NK-92 treated with Interleukin-12 subunit alpha and Interleukin-12 subunit beta, amount 100 ng/mL, for 24 hours (cell line): ENCODE data around the gene SPR.
A peak's percentile ranks its signal among the peaks of the same experiment; 100 is the strongest.

Source experiments
- DNase-seq: peaks from one replicate; lab custom pipeline; 2025; lab: John Stamatoyannopoulos, UW

Gene SPR

GRCh38 chr2:72887032-72887739 is at the start of gene SPR:
TSS of gene SPR (plus strand) at chr2:72887408. CDS start at chr2:72887433, 25 bp downstream.
- no peak for DNase-seq

- no peak for DNase-seq
Measured at GRCh38 chr2:72840066-72840465, 47.1 kb upstream of the SPR start.

GRCh38 chr2:72841462-72842125 is 45.6 kb upstream of the SPR start:
- no peak for DNase-seq

GRCh38 chr2:72843301-72843700 is 43.9 kb upstream of the SPR start:
- DNase-seq = no peak

GRCh38 chr2:72846171-72847095 is 40.8 kb upstream of the SPR start:
- DNase-seq = no peak

GRCh38 chr2:72847534-72848315 is 39.5 kb upstream of the SPR start:
- no peak for DNase-seq

GRCh38 chr2:72848436-72849137 is 38.6 kb upstream of the SPR start:
- no peak for DNase-seq

GRCh38 chr2:72849138-72849462 is 38.1 kb upstream of the SPR start:
- no peak for DNase-seq

- DNase-seq = no peak
Measured at GRCh38 chr2:72851333-72851732, 35.9 kb upstream of the SPR start.

- DNase-seq = no peak
Measured at GRCh38 chr2:72859831-72860262, 27.4 kb upstream of the SPR start.

- peak; percentile 68 for DNase-seq
Measured at GRCh38 chr2:72862239-72862988, 24.8 kb upstream of the SPR start.

- DNase-seq = no peak
Measured at GRCh38 chr2:72863046-72863445, 24.2 kb upstream of the SPR start.

- DNase-seq = no peak
Measured at GRCh38 chr2:72864500-72864899, 22.7 kb upstream of the SPR start.

GRCh38 chr2:72871060-72871459 is 16.1 kb upstream of the SPR start:
- no peak for DNase-seq

GRCh38 chr2:72871880-72872279 is 15.3 kb upstream of the SPR start:
- DNase-seq = no peak

GRCh38 chr2:72883356-72883962 is 3.7 kb upstream of the SPR start:
- no peak for DNase-seq

GRCh38 chr2:72886505-72887031 is 640 bp upstream of the SPR start:
- no peak for DNase-seq

- DNase-seq = no peak
Measured at GRCh38 chr2:72887740-72888437, 681 bp downstream of the SPR start.
